Uterus (tissue), 2 donors: ENCODE data around the gene WNT9A.

Experiments used
- POLR2A ChIP-seq, 2 donors: fragments of 450-650 bp; IDR thresholded peaks; one replicate each; pipeline ENCODE4 v1.6.1; 2016; ENCODE audit warnings: antibody characterized with exemption in 2 of 2, mild to moderate bottlenecking in 1 of 2, moderate library complexity in 1 of 2
- TF ChIP-seq, protein P1 (sequence below), 4 experiments: fragments of 200-600 bp in 2 of 4; fragments of 450-650 bp in 2 of 4; sonication (generic) in 2 of 4; IDR thresholded peaks; one replicate each; pipeline ENCODE4 v1.5.1; 2016 to 2019; ENCODE audit warnings: antibody characterized with exemption in 4 of 4, mild to moderate bottlenecking in 2 of 4, moderate library complexity in 1 of 4

DNA sequence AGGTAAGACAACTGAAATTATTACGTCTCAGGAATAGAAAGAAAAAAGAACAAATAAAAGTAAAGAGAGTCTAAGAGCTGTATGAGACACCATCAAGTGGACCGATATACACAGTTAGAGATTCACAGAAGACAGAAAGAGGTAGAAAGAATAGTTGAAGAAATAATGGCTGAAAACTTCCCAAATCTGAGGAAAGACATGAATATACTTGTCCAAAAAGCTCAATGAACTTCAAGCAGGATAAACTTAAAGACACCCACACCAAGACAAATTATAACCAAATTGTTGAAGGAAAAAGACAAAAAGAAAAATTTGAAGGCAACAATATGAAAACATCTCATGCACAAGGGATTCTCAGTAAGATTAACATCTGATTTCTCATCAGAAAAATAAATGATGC is 39.4 kb upstream of the WNT9A start:
- TF ChIP-seq, protein P1, sequence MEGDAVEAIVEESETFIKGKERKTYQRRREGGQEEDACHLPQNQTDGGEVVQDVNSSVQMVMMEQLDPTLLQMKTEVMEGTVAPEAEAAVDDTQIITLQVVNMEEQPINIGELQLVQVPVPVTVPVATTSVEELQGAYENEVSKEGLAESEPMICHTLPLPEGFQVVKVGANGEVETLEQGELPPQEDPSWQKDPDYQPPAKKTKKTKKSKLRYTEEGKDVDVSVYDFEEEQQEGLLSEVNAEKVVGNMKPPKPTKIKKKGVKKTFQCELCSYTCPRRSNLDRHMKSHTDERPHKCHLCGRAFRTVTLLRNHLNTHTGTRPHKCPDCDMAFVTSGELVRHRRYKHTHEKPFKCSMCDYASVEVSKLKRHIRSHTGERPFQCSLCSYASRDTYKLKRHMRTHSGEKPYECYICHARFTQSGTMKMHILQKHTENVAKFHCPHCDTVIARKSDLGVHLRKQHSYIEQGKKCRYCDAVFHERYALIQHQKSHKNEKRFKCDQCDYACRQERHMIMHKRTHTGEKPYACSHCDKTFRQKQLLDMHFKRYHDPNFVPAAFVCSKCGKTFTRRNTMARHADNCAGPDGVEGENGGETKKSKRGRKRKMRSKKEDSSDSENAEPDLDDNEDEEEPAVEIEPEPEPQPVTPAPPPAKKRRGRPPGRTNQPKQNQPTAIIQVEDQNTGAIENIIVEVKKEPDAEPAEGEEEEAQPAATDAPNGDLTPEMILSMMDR (IDR thresholded peaks at IDR 0.05), result no peak
- TF ChIP-seq POLR2A (IDR thresholded peaks at IDR 0.05), result no peak
